A549 (cell line): ENCODE data around the gene SLC2A2.
A peak's percentile ranks its signal among the peaks of the same experiment; 100 is the strongest.

Experiments
- CTCF ChIP-seq: fragments of >200 bp; sonication (Bioruptor Twin); formaldehyde crosslinking; IDR thresholded peaks from 3 replicates; pipeline ENCODE4 v1.5.1; 2016
- EHMT2 ChIP-seq: fragments of 200-600 bp; sonication (generic); IDR thresholded peaks from 2 replicates; pipeline ENCODE4 v1.6.1; 2016; ENCODE audit warnings: antibody characterized with exemption, low read depth, mild to moderate bottlenecking, moderate library complexity
- EP300 ChIP-seq, 2 experiments: fragments of >200 bp; sonication (Bioruptor Twin); formaldehyde crosslinking; IDR thresholded peaks; 2 replicates in 1 of 2; 3 replicates in 1 of 2; pipeline ENCODE4 v1.6.1; 2016 to 2017
- ESRRA ChIP-seq: fragments of 150-350 bp; IDR thresholded peaks from 2 replicates; pipeline ENCODE4 v1.6.1; 2014; ENCODE audit warnings: mild to moderate bottlenecking, low read length, borderline replicate concordance
- JUN ChIP-seq, 2 experiments: fragments of >200 bp; sonication (Bioruptor Twin); formaldehyde crosslinking; IDR thresholded peaks; 2 replicates in 1 of 2; 3 replicates in 1 of 2; pipeline ENCODE4 v1.6.1; 2016 to 2017
- NFE2L2 ChIP-seq: fragments of 150-350 bp; conservative IDR thresholded peaks from 2 replicates; pipeline ENCODE4 v1.6.1; 2014; ENCODE audit warnings: low read length
- REST ChIP-seq: fragments of 200-600 bp; sonication (generic); IDR thresholded peaks from 2 replicates; pipeline ENCODE4 v1.6.1; 2016; ENCODE audit warnings: antibody characterized with exemption, mild to moderate bottlenecking, moderate library complexity
- RNF2 ChIP-seq: fragments of 200-600 bp; sonication (generic); IDR thresholded peaks from 2 replicates; pipeline ENCODE4 v1.6.1; 2016; ENCODE audit warnings: low read depth, mild to moderate bottlenecking, antibody characterized with exemption, moderate library complexity, borderline replicate concordance

- no peak for TF ChIP-seq CTCF
- TF ChIP-seq NFE2L2, result no peak
- TF ChIP-seq ESRRA, result no peak
- peak in 1 of 2 experiments; percentile 75; a peak in 2 of 5 replicates for TF ChIP-seq EP300 (IDR thresholded peaks at IDR 0.05)
- TF ChIP-seq EHMT2, result no peak
- no peak for TF ChIP-seq RNF2
- no peak for TF ChIP-seq REST
- TF ChIP-seq JUN (IDR thresholded peaks at IDR 0.05), result peak; percentile 51 to 70; a peak in 2 of 5 replicates
Observed at GRCh38 chr3:171001957-171002694, 24.4 kb downstream of the SLC2A2 start.
